Kidney (tissue), 14 donors: ENCODE measurements around the gene PIP5K1B. TPM values are rescaled to one million over a fixed set of nuclear protein-coding genes. Genes with fewer than 3 reads are reported as not detected.

Experiments
- DNase-seq, 5 donors: peaks; one replicate each; pipeline ENCODE4 v3.0.0-alpha.2; 2013 to 2020
- FAIRE-seq: peaks from 2 replicates; lab custom pipeline; 2012; peaks lifted over from hg19 to GRCh38; lab: Jason Lieb, UNC
- H3K27ac ChIP-seq, 2 donors: one replicate each; pipeline ENCODE4 v1.7.0; 2013; ENCODE audit warnings: low read depth in 2 of 2, low read length in 2 of 2, inconsistent platforms in 1 of 2
- H3K27me3 ChIP-seq: one replicate; pipeline ENCODE4 v1.7.1; 2013; ENCODE audit warnings: low read length, inconsistent platforms; ENCODE audit not compliant: control insufficient read depth, insufficient read depth
- H3K36me3 ChIP-seq, 3 donors: one replicate each; pipeline versions ENCODE4 v1.7.0 to v1.7.1; 2013; ENCODE audit warnings: low read length in 3 of 3, control low read depth in 1 of 3, inconsistent platforms in 1 of 3; ENCODE audit not compliant: insufficient read depth in 3 of 3, control insufficient read depth in 2 of 3
- H3K4me1 ChIP-seq, 3 donors: one replicate each; pipeline versions ENCODE4 v1.7.0 to v1.7.1; 2013; ENCODE audit warnings: low read length in 3 of 3, inconsistent platforms in 1 of 3, low read depth in 1 of 3; ENCODE audit not compliant: control insufficient read depth in 2 of 3, insufficient read depth in 2 of 3
- H3K4me3 ChIP-seq, 3 donors: one replicate each; pipeline versions ENCODE4 v1.7.0 to v1.8.1; 2013; ENCODE audit warnings: low read length in 3 of 3, control low read depth in 1 of 3, inconsistent platforms in 1 of 3
- H3K9ac ChIP-seq, 3 donors: one replicate each; pipeline versions ENCODE4 v1.7.0 to v1.7.1; 2013; ENCODE audit warnings: low read length in 3 of 3, control low read depth in 1 of 3, inconsistent platforms in 1 of 3
- H3K9me3 ChIP-seq, 3 donors: one replicate each; pipeline versions ENCODE4 v1.7.0 to v1.7.1; 2013; ENCODE audit warnings: low read length in 3 of 3, control low read depth in 1 of 3, inconsistent platforms in 1 of 3; ENCODE audit not compliant: control insufficient read depth in 2 of 3, insufficient read depth in 1 of 3
- intact Hi-C: fragments of 100-400 bp; cut with DNase I; formaldehyde crosslinking; loops from one replicate; pipeline ENCODE4 v1.11.1; 2022
- polyA plus RNA-seq: library from polyadenylated mRNA; stranded (reverse); fragments of 350-450 nt; fragmentation: Illumina TruSeq; extraction: RNeasy Lipid Tissue Mini Kit (QIAGEN cat#74804); gene quantifications from one replicate; pipeline ENCODE4 v1.2.3, GENCODE V29; 2014; ENCODE audit warnings: low read depth, low replicate concordance; ENCODE audit not compliant: insufficient read depth
- total RNA-seq: library from RNA; stranded (reverse); fragmentation: NEBNext Ultra II Directional; extraction: Animal tissue kit (Norgen Biotek cat#: 25700); gene quantifications from one replicate; pipeline ENCODE4 v1.2.1, GENCODE V29; 2021
- TF ChIP-seq, protein P1 (sequence below): IDR thresholded peaks from 3 replicates; pipeline ENCODE4 v1.5.1; 2012; ENCODE audit warnings: mild to moderate bottlenecking, moderate library complexity, borderline replicate concordance; ENCODE audit not compliant: insufficient read depth; ENCODE audit errors: extremely low read depth
- donor health status: control.
- donor health status: control.
- donor health status: control.
- donor health status: control.
- donor health status: control.
- donor health status: DM: yes; HTN: yes; CAD: no.
- donor health status: Normal renal cell carcinoma (clear cell type).

Gene PIP5K1B
- total and polyA plus RNA-seq, 2 donors from 2014 or later, result 9.4 to 10.1 TPM

DNA sequence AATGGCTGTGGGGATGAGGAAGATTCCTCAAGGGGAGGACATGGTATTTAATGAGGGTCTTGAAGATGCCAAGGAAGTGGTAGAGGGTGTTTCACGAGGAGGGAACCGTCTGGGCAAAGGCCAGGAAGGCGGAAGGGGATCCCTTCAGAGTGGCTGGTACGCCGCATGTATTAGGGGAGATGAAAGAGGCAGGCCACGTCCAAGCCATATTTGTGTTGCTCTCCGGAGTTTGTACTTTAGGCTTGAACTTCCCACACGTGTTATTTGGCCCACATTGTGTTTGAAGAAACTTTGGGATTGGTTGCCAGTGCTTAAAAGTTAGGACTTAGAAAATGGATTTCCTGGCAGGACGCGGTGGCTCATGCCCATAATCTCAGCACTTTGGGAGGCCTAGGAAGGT, 331.8 kb downstream of the PIP5K1B start:
- DNase-seq (no peak), FAIRE-seq (no peak)
- no peak overlapping the region for H3K27ac ChIP-seq
- intact Hi-C loops, result no loop called here
- peak overlapping the region in 2 of 3 donors; percentile 71 to 88 for H3K9ac ChIP-seq
- peak overlapping the region; percentile 86 to 94 (median 88) for H3K4me3 ChIP-seq
- H3K4me1 ChIP-seq, result peaks cover 0 to 8% (median 4%) of the 10 kb centered on the region in 3 donors
- no peaks in the 10 kb centered on the region for H3K36me3 ChIP-seq
- no peaks in the 10 kb centered on the region for H3K27me3 ChIP-seq
- TF ChIP-seq, protein P1, sequence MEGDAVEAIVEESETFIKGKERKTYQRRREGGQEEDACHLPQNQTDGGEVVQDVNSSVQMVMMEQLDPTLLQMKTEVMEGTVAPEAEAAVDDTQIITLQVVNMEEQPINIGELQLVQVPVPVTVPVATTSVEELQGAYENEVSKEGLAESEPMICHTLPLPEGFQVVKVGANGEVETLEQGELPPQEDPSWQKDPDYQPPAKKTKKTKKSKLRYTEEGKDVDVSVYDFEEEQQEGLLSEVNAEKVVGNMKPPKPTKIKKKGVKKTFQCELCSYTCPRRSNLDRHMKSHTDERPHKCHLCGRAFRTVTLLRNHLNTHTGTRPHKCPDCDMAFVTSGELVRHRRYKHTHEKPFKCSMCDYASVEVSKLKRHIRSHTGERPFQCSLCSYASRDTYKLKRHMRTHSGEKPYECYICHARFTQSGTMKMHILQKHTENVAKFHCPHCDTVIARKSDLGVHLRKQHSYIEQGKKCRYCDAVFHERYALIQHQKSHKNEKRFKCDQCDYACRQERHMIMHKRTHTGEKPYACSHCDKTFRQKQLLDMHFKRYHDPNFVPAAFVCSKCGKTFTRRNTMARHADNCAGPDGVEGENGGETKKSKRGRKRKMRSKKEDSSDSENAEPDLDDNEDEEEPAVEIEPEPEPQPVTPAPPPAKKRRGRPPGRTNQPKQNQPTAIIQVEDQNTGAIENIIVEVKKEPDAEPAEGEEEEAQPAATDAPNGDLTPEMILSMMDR, result no peak
- no peaks in the 10 kb centered on the region for H3K9me3 ChIP-seq

DNA sequence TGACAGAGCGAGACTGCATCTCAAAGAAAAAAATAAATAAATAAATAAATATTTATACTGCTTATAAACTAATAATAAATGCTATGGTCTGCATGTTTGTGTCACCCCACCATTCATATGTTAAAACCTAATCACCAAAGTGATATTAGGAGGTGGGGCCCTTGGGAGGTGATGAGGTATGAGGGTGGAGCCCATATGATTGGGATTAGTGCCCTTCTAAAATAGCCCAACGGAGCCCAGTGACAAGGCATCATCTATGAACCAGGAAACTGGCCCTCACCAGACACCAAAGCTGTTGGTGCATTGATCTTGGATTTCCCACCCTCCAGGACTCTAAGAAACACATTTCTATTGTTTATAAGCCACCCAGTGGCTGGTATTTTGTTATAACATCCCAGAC, 335.6 kb downstream of the PIP5K1B start:
- H3K27me3 ChIP-seq, result no peaks in the 10 kb centered on the region
- no peak overlapping the region for H3K4me3 ChIP-seq
- H3K4me1 ChIP-seq, result peaks cover 0 to 10% (median 9%) of the 10 kb centered on the region in 3 donors
- H3K27ac ChIP-seq, result no peak overlapping the region
- DNase-seq, result no peak
- no peaks in the 10 kb centered on the region for H3K36me3 ChIP-seq
- TF ChIP-seq, protein P1, result no peak
- H3K9me3 ChIP-seq, result no peaks in the 10 kb centered on the region
- intact Hi-C loops, result no loop called here
- H3K9ac ChIP-seq, result no peak overlapping the region
- FAIRE-seq, result no peak

DNA sequence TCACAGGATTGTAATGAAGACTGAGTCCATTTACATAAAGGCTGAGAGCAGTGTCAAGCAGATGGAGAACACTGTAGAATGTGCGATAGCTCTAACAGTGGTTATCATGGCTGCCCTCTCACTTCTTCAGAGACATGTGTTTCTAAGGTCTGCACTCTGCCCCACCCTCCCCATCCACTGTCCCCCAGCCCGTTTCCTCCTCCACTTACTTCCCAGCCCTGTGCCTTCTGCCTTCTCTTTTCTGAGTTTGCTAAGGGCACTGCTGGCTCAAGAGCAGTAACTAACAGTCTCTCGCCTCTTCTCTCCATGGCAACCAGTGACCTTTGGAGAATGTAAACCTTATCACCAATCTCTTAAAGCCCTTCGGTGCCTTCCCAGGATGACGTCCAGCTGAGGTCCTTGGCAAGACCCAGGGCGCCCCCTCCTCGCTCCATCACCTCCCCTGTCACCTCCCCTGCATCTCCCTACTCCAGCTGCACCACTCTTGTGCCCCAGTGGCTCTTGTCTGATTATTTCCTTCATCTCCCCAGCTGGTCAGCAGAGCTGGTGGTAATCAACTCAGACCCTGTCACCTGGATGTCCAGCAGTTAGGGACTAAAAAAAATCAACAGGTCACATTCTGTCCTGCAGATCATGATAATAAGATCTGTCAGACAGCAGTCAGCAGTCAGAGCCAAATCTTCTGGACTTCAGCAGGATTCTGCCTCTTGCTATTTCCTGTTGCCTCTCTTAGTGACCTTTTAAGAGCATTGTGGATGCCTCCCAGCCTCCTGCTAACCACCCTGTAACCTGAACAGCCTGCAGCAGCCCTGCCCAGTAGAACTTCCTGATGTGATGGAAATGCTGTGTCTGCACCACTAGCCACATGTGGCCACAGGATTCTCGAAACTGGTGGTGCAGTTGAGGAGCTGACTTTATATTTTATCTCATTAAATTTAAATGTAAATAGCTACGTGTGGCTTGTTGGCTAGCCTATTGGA, 339.5 kb downstream of the PIP5K1B start:
- peaks cover 0 to 6% (median 5%) of the 10 kb centered on the region in 3 donors for H3K4me1 ChIP-seq
- peak overlapping the region in 1 of 2 donors; percentile 22 for H3K27ac ChIP-seq
- no peaks in the 10 kb centered on the region for H3K9me3 ChIP-seq
- peaks cover 0 to 7% (median 4%) of the 10 kb centered on the region in 3 donors for H3K36me3 ChIP-seq
- FAIRE-seq, result no peak
- TF ChIP-seq, protein P1, result no peak
- no peaks in the 10 kb centered on the region for H3K27me3 ChIP-seq
- intact Hi-C loops, result no loop called here
- DNase-seq, result peak in 3 of 5 donors; percentile 51 to 58 (median 56)
- no peak overlapping the region for H3K4me3 ChIP-seq
- H3K9ac ChIP-seq, result no peak overlapping the region
